SKM-1 (cell line): ENCODE results near the gene MMP26.

ENCODE experiments used
- DNase-seq: peaks from one replicate; lab custom pipeline; 2025; ENCODE audit not compliant: unreplicated experiment; lab: John Stamatoyannopoulos, UW

MMP26 gene

GRCh38 chr11:4704054-4704789 is at the start of gene MMP26:
Gene MMP26, plus strand, starts transcription at chr11:4704784.
- DNase-seq: no peak

GRCh38 chr11:4658629-4659445 is 45.7 kb upstream of the MMP26 start:
- no peak for DNase-seq

DNA sequence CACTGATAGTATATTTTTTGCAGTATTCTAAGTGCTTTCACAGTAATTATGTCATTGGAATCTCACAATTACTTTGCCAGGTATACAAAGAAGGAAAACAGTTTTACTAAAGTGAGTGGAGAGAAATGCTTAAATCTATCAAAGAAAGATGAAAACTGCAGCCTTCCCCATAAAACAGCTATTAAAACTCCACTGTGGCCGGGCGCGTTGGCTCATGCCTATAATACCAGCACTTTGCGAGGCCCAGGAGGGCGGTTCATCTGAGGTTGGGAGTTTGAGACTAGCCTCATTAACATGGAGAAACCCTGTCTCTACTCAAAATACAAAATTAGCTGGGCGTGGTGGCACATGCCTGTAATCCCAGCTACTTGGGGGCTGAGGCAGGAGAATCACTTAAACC is 41.7 kb upstream of the MMP26 start:
- no peak for DNase-seq

GRCh38 chr11:4664183-4664582 is 40.4 kb upstream of the MMP26 start:
- DNase-seq: no peak

- DNase-seq: no peak
Observed at GRCh38 chr11:4664786-4665185, 39.8 kb upstream of the MMP26 start.

GRCh38 chr11:4665424-4665823 is 39.2 kb upstream of the MMP26 start:
- no peak for DNase-seq

GRCh38 chr11:4671741-4672140 is 32.8 kb upstream of the MMP26 start:
- no peak for DNase-seq

- DNase-seq: no peak
Observed at GRCh38 chr11:4672470-4672869, 32.1 kb upstream of the MMP26 start.

GRCh38 chr11:4673781-4674180 is 30.8 kb upstream of the MMP26 start:
- DNase-seq: no peak

- no peak for DNase-seq
Observed at GRCh38 chr11:4677948-4678347, 26.6 kb upstream of the MMP26 start.

GRCh38 chr11:4680341-4680740 is 24.2 kb upstream of the MMP26 start:
- DNase-seq: no peak

GRCh38 chr11:4682623-4683419 is 21.8 kb upstream of the MMP26 start:
- no peak for DNase-seq

GRCh38 chr11:4684631-4685285 is 19.8 kb upstream of the MMP26 start:
- DNase-seq: no peak

GRCh38 chr11:4695442-4695841 is 9.1 kb upstream of the MMP26 start:
- DNase-seq: no peak

DNA sequence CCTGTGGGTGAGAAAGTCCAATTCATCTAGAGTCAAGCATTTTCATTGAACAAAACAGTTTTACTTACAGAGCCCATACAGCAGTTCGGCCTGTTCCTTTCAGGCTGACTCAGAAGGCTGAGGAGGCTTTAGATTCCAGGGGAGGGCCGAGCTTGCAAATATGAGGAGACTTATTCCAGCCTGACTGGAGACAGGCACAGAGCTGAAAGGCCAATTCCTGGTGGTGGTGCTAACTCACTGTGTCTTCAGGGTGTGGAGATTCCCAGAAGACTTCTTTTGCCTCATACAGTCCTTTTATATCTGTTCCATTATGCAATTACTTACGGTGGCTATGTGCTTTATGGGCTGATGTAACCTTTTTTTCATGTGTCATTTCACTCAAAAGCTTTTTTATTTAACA is 7.0 kb upstream of the MMP26 start, which contains the start of gene OR51E2:
OR51E2 (minus strand) TSS at position 269 of the 400 bp plus-strand sequence. CDS start 15,142 bp downstream, outside the sequence.
- DNase-seq: no peak

- no peak for DNase-seq
Observed at GRCh38 chr11:4699697-4700435, 4.7 kb upstream of the MMP26 start.

DNA sequence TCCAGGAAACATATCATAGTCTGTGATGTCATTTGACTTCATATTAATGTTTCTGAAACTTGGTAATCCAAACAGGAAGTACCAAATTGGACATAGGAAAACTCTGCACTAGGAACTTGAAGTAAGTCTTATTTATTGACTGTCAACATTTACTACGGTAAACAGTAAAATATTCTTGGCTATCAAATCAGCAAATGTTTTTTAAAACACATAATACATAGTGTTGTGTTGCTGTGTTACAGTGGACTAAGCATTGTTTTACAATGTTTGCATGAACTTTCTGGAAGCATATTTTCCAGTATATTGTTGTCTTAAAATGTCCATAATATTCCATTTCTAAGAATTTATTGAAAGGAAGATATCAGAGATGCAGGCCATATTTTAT is 4.2 kb upstream of the MMP26 start:
- DNase-seq: no peak

DNA sequence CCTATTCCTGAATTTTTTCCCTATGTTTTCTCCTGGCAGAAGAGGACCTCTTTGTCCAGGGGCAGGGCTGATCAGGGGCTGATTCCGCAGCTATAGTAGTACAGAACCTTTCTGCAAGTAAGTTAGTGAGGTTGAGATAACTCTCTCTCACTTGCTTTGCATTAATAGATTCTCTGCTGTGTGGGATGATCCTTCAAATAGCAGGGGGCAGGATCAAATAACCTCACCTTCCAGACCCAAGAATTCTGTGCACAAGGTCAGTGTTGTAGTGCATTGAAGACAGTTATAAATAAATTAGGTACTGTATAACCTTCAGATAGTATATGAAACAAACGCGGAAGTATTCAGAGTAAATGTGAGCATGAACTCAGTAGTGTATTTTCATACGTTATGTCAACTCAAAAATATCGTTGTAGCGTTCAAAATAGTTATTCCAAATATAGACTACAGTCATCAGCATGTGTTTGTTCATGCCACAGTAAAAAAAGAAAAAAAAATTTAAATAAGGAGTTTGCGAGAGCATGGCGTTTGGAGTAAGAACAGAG is 278 bp downstream of the MMP26 start:
- no peak for DNase-seq

GRCh38 chr11:4713241-4713640 is 8.7 kb downstream of the MMP26 start:
- no peak for DNase-seq

GRCh38 chr11:4714300-4714699 is 9.7 kb downstream of the MMP26 start:
- DNase-seq: no peak
